A549 (cell line): ENCODE results near the gene PLA2G4A. TPM values are rescaled to one million over a fixed set of nuclear protein-coding genes. Genes with fewer than 3 reads are reported as not detected.

Experiments
- ATAC-seq, 2 experiments: fragments of 200-7000 bp in 1 of 2; fragments of >200 bp in 1 of 2; cut with Nextera tagmentation in 1 of 2; cut with Tn5 transposase in 1 of 2; 3 replicates each; pipeline versions ENCODE4 v1.8.0 to v1.9.1; 2018 to 2020; ENCODE audit warnings: mild to moderate bottlenecking in 1 of 2, moderate library complexity in 1 of 2
- CTCF ChIA-PET: fragments of 300-600 bp; sonication (Branson Sonifier 250); formaldehyde crosslinking; extraction: SDS; loops from one replicate; lab custom pipeline; 2021; ENCODE audit warnings: antibody characterized with exemption, inconsistent platforms; lab: Yijun Ruan, JAX
- POLR2A ChIA-PET: fragments of 350-600 bp; formaldehyde crosslinking; extraction: SDS; loops from one replicate; lab custom pipeline; 2021; ENCODE audit warnings: antibody characterized with exemption, inconsistent platforms; lab: Yijun Ruan, JAX
- DNase-seq, 2 experiments: peaks; one replicate each; pipeline versions ENCODE4 v3.0.0 to v3.0.0-alpha.2; 2011 to 2016; ENCODE audit warnings: low read depth in 1 of 2, low spot score in 1 of 2
- FAIRE-seq: peaks from 2 replicates; lab custom pipeline; 2011; peaks lifted over from hg19 to GRCh38; lab: Jason Lieb, UNC
- H3K27ac ChIP-seq, 2 experiments: fragments of >200 bp; sonication (Bioruptor Twin); formaldehyde crosslinking; 3 replicates each; pipeline ENCODE4 v1.5.1; 2016 to 2017
- H3K4me1 ChIP-seq: fragments of >200 bp; sonication (Bioruptor Twin); formaldehyde crosslinking; 3 replicates; pipeline ENCODE4 v1.6.1; 2016
- H3K4me2 ChIP-seq: fragments of >200 bp; sonication (Bioruptor Twin); formaldehyde crosslinking; 3 replicates; pipeline ENCODE4 v1.6.1; 2016
- H3K4me3 ChIP-seq: fragments of >200 bp; sonication (Bioruptor Twin); formaldehyde crosslinking; 3 replicates; pipeline ENCODE4 v1.5.1; 2016
- H3K9me3 ChIP-seq: fragments of >200 bp; sonication (Bioruptor Twin); formaldehyde crosslinking; 3 replicates; pipeline ENCODE4 v1.6.1; 2016
- ATOH8 ChIP-seq: fragments of 250-450 bp; sonication (Bioruptor Pico); IDR thresholded peaks from 2 replicates; pipeline ENCODE4 v1.5.0; 2020; ENCODE audit warnings: low read depth, mild to moderate bottlenecking, moderate library complexity
- CBX2 ChIP-seq: fragments of 200-600 bp; sonication (generic); IDR thresholded peaks from 2 replicates; pipeline ENCODE4 v1.6.1; 2016; ENCODE audit warnings: low read depth, mild to moderate bottlenecking, borderline replicate concordance
- CTCF ChIP-seq: fragments of >200 bp; sonication (Bioruptor Twin); formaldehyde crosslinking; IDR thresholded peaks from 3 replicates; pipeline ENCODE4 v1.5.1; 2016
- EHF ChIP-seq: fragments of 250-450 bp; sonication (Bioruptor Pico); IDR thresholded peaks from 2 replicates; pipeline ENCODE4 v1.5.0; 2020; ENCODE audit warnings: mild to moderate bottlenecking
- EP300 ChIP-seq, 2 experiments: fragments of >200 bp; sonication (Bioruptor Twin); formaldehyde crosslinking; IDR thresholded peaks; 2 replicates in 1 of 2; 3 replicates in 1 of 2; pipeline ENCODE4 v1.6.1; 2016 to 2017
- ESRRA ChIP-seq: fragments of 150-350 bp; IDR thresholded peaks from 2 replicates; pipeline ENCODE4 v1.6.1; 2014; ENCODE audit warnings: mild to moderate bottlenecking, low read length, borderline replicate concordance
- FOSB ChIP-seq: fragments of 250-450 bp; sonication (Bioruptor Pico); IDR thresholded peaks from 2 replicates; pipeline ENCODE4 v1.5.0; 2020; ENCODE audit warnings: mild to moderate bottlenecking, moderate library complexity
- FOSL2 ChIP-seq, 2 experiments: fragments of 450-650 bp in 1 of 2; fragments of >200 bp in 1 of 2; sonication (Bioruptor Twin) in 1 of 2; formaldehyde crosslinking; IDR thresholded peaks; 2 replicates each; pipeline versions ENCODE4 v1.5.0 to v1.6.1; 2016 to 2020; ENCODE audit warnings: mild to moderate bottlenecking in 1 of 2, moderate library complexity in 1 of 2
- FOXS1 ChIP-seq: fragments of 250-450 bp; sonication (Bioruptor Pico); IDR thresholded peaks from 2 replicates; pipeline ENCODE4 v1.5.0; 2020; ENCODE audit warnings: mild to moderate bottlenecking, moderate library complexity
- GATA3 ChIP-seq: IDR thresholded peaks from 2 replicates; pipeline ENCODE4 v1.6.1; 2012; ENCODE audit warnings: borderline replicate concordance
- HEYL ChIP-seq: fragments of 250-450 bp; sonication (Bioruptor Pico); IDR thresholded peaks from 2 replicates; pipeline ENCODE4 v1.8.0; 2021; ENCODE audit warnings: mild to moderate bottlenecking, moderate library complexity
- HMGXB4 ChIP-seq: fragments of 250-450 bp; sonication (Bioruptor Pico); IDR thresholded peaks from 2 replicates; pipeline ENCODE4 v1.5.0; 2021; ENCODE audit warnings: mild to moderate bottlenecking, moderate library complexity, borderline replicate concordance
- HOXB13 ChIP-seq: fragments of 250-450 bp; sonication (Bioruptor Pico); IDR thresholded peaks from 2 replicates; pipeline ENCODE4 v1.5.0; 2020; ENCODE audit warnings: low read depth, mild to moderate bottlenecking, moderate library complexity
- JUNB ChIP-seq: fragments of >200 bp; sonication (Bioruptor Twin); formaldehyde crosslinking; IDR thresholded peaks from 2 replicates; pipeline ENCODE4 v1.6.1; 2016
- MAX ChIP-seq: IDR thresholded peaks from 2 replicates; pipeline ENCODE4 v1.6.1; 2012
- MAZ ChIP-seq: fragments of 150-350 bp; IDR thresholded peaks from 2 replicates; pipeline ENCODE4 v1.6.1; 2014; ENCODE audit warnings: antibody characterized with exemption, low read depth, low read length, borderline replicate concordance
- PHF8 ChIP-seq: fragments of 200-600 bp; sonication (generic); IDR thresholded peaks from 2 replicates; pipeline ENCODE4 v1.6.1; 2016; ENCODE audit warnings: low read depth, mild to moderate bottlenecking, antibody characterized with exemption, moderate library complexity, borderline replicate concordance
- RARB ChIP-seq: fragments of 250-450 bp; sonication (Bioruptor Pico); IDR thresholded peaks from 2 replicates; pipeline ENCODE4 v1.8.0; 2021; ENCODE audit warnings: mild to moderate bottlenecking, moderate library complexity
- SMC3 ChIP-seq: fragments of >200 bp; sonication (Bioruptor Twin); formaldehyde crosslinking; IDR thresholded peaks from 3 replicates; pipeline ENCODE4 v1.6.1; 2018; ENCODE audit warnings: inconsistent platforms
- SREBF2 ChIP-seq: fragments of 450-650 bp; IDR thresholded peaks from 2 replicates; pipeline ENCODE4 v1.6.1; 2014; ENCODE audit warnings: mild to moderate bottlenecking, moderate library complexity
- TP53 ChIP-seq: fragments of 250-450 bp; sonication (Bioruptor Pico); IDR thresholded peaks from 2 replicates; pipeline ENCODE4 v1.5.0; 2021; ENCODE audit warnings: mild to moderate bottlenecking, moderate library complexity
- WGBS: methylation state at CpG from one replicate; pipeline ENCODE4 v1.1.6; 2017; ENCODE audit errors: missing lambda C conversion rate; 5-methylcytosine and 5-hydroxymethylcytosine counted together
- polyA plus RNA-seq, 4 experiments: library from polyadenylated mRNA; depleted of rRNA in 3 of 4; stranded (reverse); fragments of >200 nt; fragmentation: RNase III in 1 of 4; extraction: RNeasy Plus Mini Kit Qiagen cat#74134 plus additional on column Dnase treatment in 1 of 4; gene quantifications; 2 replicates in 3 of 4; 3 replicates in 1 of 4; pipeline ENCODE4 v1.2.3, GENCODE V29; 2011 to 2017

The PLA2G4A gene
- polyA plus RNA-seq, 2 of the 4 experiments (the other 2 are of a cell fraction), result 26.3 to 80.4 TPM

DNA sequence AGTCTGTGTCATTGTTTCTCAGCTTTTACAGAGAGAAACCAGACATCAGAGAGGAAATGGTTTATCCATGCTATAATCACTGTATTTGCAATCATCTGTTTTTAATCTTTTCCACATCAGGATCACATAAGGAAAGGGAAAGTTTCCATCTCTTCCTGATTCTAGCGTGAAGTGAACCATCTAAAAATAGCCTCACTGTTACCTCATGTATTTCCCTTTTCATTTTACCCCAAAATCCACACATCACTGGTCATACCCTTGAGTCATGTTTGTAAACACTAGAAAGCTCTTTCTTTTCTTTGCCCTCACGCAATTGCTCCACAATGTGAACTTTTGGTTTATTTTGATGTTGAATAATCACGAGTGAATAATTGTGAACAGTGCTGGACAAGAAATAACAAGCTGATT is 146.0 kb downstream of the PLA2G4A start:
- no peaks in the 10 kb centered on the region for H3K9me3 ChIP-seq
- H3K27ac ChIP-seq, result no peak overlapping the region
- ChIA-PET CTCF (interaction anchor here (0.9 to 4.1 kb wide), 5 partner anchors 12 to 492 kb away, joined by 3 to 19 read pairs (median 3); no protein-coding TSS in a partner anchor), POLR2A (interaction anchor here (1.1 kb wide), 1 partner anchor 600 kb away, joined by 5 read pairs; the partner anchor contains the start of gene TPR)
- peak overlapping the region; percentile 50 for H3K4me2 ChIP-seq
- TF ChIP-seq EP300 (IDR thresholded peaks at IDR 0.05) (peak in 1 of 2 experiments; percentile 21; a peak in 1 of 5 replicates), JUNB (peak; percentile 64; the same call in 1 of the 2 replicates), FOSL2 (IDR thresholded peaks at IDR 0.05) (peak; percentile 30; the same call in 1 of the 2 replicates), FOSL2 (CRISPR knock-in tag; IDR thresholded peaks at IDR 0.05) (peak; percentile 85), HMGXB4 (no peak), MAZ (no peak), SREBF2 (no peak), ESRRA (no peak)
- peaks cover 11% of the 10 kb centered on the region for H3K4me1 ChIP-seq
- 12% methylated on average over 3 of the region's 3 CpGs for WGBS
- DNase-seq (peak; percentile 3 to 42), FAIRE-seq (no peak), ATAC-seq (peak; percentile 62 to 84)
- H3K4me3 ChIP-seq, result no peak overlapping the region

DNA sequence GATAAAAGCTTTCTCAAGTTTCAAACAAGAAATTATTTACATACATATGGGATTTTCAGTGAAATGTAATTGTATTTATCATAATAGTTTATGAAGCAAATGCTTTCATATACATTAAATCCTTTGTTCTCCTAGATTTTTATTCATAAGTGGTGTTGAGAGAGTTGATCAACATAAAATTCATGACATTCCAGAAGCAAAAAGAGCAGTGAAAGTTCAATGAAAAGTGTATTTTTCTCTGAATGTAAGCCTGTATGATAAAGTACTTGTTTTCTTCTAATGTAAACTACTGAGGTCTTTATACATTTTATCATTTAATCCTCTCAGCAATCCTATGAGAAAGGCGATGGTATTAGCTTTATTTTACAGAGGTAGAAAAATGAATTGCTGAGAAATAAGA is 146.5 kb downstream of the PLA2G4A start:
- Histone ChIP-seq H3K4me2 (peak overlapping the region; percentile 50), H3K4me1 (peaks cover 11% of the 10 kb centered on the region), H3K27ac (no peak overlapping the region), H3K4me3 (no peak overlapping the region), H3K9me3 (no peaks in the 10 kb centered on the region)
- ATAC-seq (no peak), DNase-seq (no peak), FAIRE-seq (no peak)
- no peak for TF ChIP-seq CBX2
- TF ChIP-seq TP53, result no peak
- no peak for TF ChIP-seq FOSL2 (IDR thresholded peaks at IDR 0.05)
- no peak for TF ChIP-seq FOSL2 (CRISPR knock-in tag; IDR thresholded peaks at IDR 0.05)
- no peak for TF ChIP-seq EHF
- TF ChIP-seq SMC3, result no peak
- no peak for TF ChIP-seq HOXB13 (CRISPR knock-in tag)
- CTCF ChIA-PET, result interaction anchor here (0.9 to 4.1 kb wide), 5 partner anchors 11 to 493 kb away, joined by 3 to 19 read pairs (median 3); no protein-coding TSS in a partner anchor
- WGBS, result 67% methylated on average over 1 of the region's 1 CpG
- POLR2A ChIA-PET, result interaction anchor here (1.1 kb wide), 1 partner anchor 600 kb away, joined by 5 read pairs; the partner anchor contains the start of gene TPR

- FAIRE-seq (no peak), DNase-seq (no peak), ATAC-seq (no peak)
- H3K4me1 ChIP-seq, result peaks cover 11% of the 10 kb centered on the region
- WGBS, result 84% methylated on average over 8 of the region's 8 CpGs
- ChIA-PET POLR2A (no interaction called here), CTCF (interaction anchor here (0.6 to 4.1 kb wide), 5 partner anchors 10 to 601 kb away, joined by 3 to 19 read pairs (median 3); partner anchors contain the start of genes ODR4 and TPR)
- no peaks in the 10 kb centered on the region for H3K9me3 ChIP-seq
- H3K27ac ChIP-seq, result no peak overlapping the region
- TF ChIP-seq CTCF (no peak), MAX (no peak), JUNB (no peak), CBX2 (no peak), FOSL2 (IDR thresholded peaks at IDR 0.05) (no peak), FOSL2 (CRISPR knock-in tag; IDR thresholded peaks at IDR 0.05) (no peak), HEYL (CRISPR knock-in tag) (no peak), SMC3 (no peak), RARB (no peak), PHF8 (no peak), FOSB (CRISPR knock-in tag) (no peak), ATOH8 (CRISPR knock-in tag) (no peak), FOXS1 (no peak), HOXB13 (CRISPR knock-in tag) (no peak), GATA3 (no peak)
- no peak overlapping the region for H3K4me2 ChIP-seq
- H3K4me3 ChIP-seq, result no peak overlapping the region
These were observed 148.0 kb downstream of the PLA2G4A start for GRCh38 chr1:186976700-186977099.
